ACC112 (cell line): ENCODE data around the gene KRT79.

ENCODE experiments used
- H2AFZ ChIP-seq: fragments of 200-600 bp; sonication (generic); one replicate; pipeline ENCODE4 v1.6.0; 2017; ENCODE audit warnings: antibody characterized with exemption, low read length; ENCODE audit not compliant: unreplicated experiment
- H3K27ac ChIP-seq: fragments of 200-600 bp; sonication (generic); 2 replicates; pipeline ENCODE4 v1.5.1; 2014; ENCODE audit warnings: low read depth, mild to moderate bottlenecking, antibody characterized with exemption, low read length, moderate library complexity
- H3K27me3 ChIP-seq: fragments of 200-600 bp; sonication (generic); 2 replicates; pipeline ENCODE4 v1.6.1; 2014; ENCODE audit warnings: mild to moderate bottlenecking, antibody characterized with exemption, low read length, moderate library complexity, mixed read lengths; ENCODE audit not compliant: insufficient read depth
- H3K36me3 ChIP-seq: fragments of 200-600 bp; sonication (generic); 2 replicates; pipeline ENCODE4 v1.6.1; 2016; ENCODE audit warnings: mild to moderate bottlenecking, antibody characterized with exemption, low read length, moderate library complexity, mixed read lengths; ENCODE audit not compliant: insufficient read depth
- H3K4me1 ChIP-seq: fragments of 200-600 bp; sonication (generic); one replicate; pipeline ENCODE4 v1.6.1; 2016; ENCODE audit warnings: low read length, mixed read lengths; ENCODE audit not compliant: insufficient read depth, unreplicated experiment, control insufficient read depth
- H3K4me3 ChIP-seq: fragments of 200-600 bp; sonication (generic); 2 replicates; pipeline ENCODE4 v1.5.1; 2014; ENCODE audit warnings: mild to moderate bottlenecking, low read depth, low read length
- H3K79me2 ChIP-seq: fragments of 200-600 bp; sonication (generic); one replicate; pipeline ENCODE4 v1.6.0; 2016; ENCODE audit warnings: low read length; ENCODE audit not compliant: control insufficient read depth, unreplicated experiment, insufficient read depth

The KRT79 gene

GRCh38 chr12:52801773-52802172, 32.3 kb downstream of the KRT79 start:
- peaks cover 46% of the 10 kb centered on the region for H3K27me3 ChIP-seq
- no peaks in the 10 kb centered on the region for H3K36me3 ChIP-seq
- H3K27ac ChIP-seq = no peak overlapping the region
- H3K4me3 ChIP-seq = no peak overlapping the region
- peaks cover 14% of the 10 kb centered on the region for H3K4me1 ChIP-seq
- H3K79me2 ChIP-seq = no peaks in the 10 kb centered on the region
- no peak overlapping the region for H2AFZ ChIP-seq

GRCh38 chr12:52800259-52800917, 33.7 kb downstream of the KRT79 start:
- Histone ChIP-seq H3K4me3 (no peak overlapping the region), H3K79me2 (no peaks in the 10 kb centered on the region), H3K27me3 (peaks cover 32% of the 10 kb centered on the region), H2AFZ (no peak overlapping the region), H3K27ac (no peak overlapping the region), H3K36me3 (no peaks in the 10 kb centered on the region), H3K4me1 (peaks cover 14% of the 10 kb centered on the region)

DNA sequence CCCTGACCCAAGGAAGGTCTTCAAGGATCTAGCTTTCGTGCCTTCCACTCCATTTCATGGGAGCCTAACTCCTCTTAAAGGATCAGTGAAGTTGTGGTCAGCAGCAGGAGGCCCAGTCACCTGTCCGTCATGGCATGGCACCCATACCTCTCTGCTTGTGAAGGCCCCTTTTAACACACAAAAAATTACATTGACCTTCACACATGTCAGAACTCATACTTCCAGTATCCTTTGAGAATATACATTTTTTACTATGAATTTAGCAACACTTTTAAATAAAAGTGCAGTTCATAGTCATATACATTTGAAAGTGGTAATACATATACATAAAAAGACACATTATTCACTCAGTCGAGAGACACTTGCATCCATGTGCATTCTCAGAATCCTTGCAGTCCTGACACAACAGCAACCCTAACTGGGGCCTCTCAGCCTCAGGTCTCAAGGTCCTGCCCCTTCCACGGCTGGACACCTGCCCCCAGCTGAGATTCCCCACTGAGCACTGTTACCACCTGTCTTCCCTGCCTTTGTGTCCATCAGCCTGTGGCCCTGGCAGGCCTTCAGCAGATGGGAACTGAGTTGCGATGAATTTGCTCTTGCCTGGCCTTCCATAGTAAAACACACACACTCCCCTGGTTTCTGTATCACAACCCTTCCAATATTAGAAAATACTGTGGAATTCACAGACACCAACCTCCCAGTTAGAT, 34.5 kb downstream of the KRT79 start:
- peaks cover 27% of the 10 kb centered on the region for H3K27me3 ChIP-seq
- no peaks in the 10 kb centered on the region for H3K36me3 ChIP-seq
- no peak overlapping the region for H3K27ac ChIP-seq
- H3K4me1 ChIP-seq = peaks cover 14% of the 10 kb centered on the region
- no peak overlapping the region for H2AFZ ChIP-seq
- H3K79me2 ChIP-seq = no peaks in the 10 kb centered on the region
- H3K4me3 ChIP-seq = no peak overlapping the region

DNA sequence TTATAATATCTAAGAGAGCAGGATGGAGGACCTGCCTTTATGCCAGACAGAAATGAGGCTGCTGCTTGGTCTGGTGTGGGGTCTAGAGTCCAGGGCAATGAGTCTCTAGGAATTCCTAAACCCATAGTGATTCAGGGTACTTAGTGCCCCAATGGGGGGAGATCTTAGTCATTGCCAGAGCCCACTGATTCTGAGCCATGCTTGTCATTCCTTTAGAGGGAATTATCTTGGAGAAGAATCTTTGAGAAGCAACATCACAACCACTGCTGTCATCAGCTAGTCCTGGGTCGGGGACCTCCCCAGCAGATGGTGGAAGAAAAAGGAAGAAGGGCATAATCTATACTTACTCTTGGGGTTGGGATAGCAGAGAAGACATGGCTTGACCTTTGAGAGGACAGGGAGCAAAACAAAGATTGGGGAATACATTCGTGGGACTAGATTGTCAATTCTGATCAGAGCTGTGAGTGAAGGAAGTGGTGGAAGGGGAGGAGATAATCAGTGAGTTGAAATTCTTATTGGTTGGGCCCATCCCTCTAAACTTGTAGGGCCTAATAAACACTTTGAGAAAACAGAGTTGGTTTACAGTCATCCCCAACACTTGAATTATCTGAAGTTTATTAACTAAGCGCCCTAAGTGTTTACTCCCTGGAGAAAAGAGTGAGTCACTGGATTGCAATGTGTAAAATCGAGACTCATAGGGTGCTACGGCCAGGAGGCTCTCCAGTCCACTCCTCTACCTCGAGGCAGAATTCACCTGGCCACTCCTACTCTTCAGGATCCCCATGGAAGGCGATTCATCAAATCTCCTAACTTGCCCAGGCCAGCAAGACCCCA, 35.2 kb downstream of the KRT79 start:
- Histone ChIP-seq H3K4me1 (peaks cover 14% of the 10 kb centered on the region), H3K27me3 (peaks cover 31% of the 10 kb centered on the region), H3K4me3 (no peak overlapping the region), H3K27ac (no peak overlapping the region), H2AFZ (no peak overlapping the region), H3K36me3 (no peaks in the 10 kb centered on the region), H3K79me2 (no peaks in the 10 kb centered on the region)

- Histone ChIP-seq H3K27me3 (peaks cover 30% of the 10 kb centered on the region), H3K79me2 (no peaks in the 10 kb centered on the region), H3K4me1 (peaks cover 14% of the 10 kb centered on the region), H3K4me3 (no peak overlapping the region), H3K27ac (no peak overlapping the region), H3K36me3 (no peaks in the 10 kb centered on the region), H2AFZ (no peak overlapping the region)
Measured at GRCh38 chr12:52798003-52798670, 36.0 kb downstream of the KRT79 start.

GRCh38 chr12:52797529-52797894, 36.6 kb downstream of the KRT79 start:
- no peak overlapping the region for H2AFZ ChIP-seq
- H3K79me2 ChIP-seq = no peaks in the 10 kb centered on the region
- H3K36me3 ChIP-seq = no peaks in the 10 kb centered on the region
- H3K4me1 ChIP-seq = peaks cover 14% of the 10 kb centered on the region
- no peak overlapping the region for H3K27ac ChIP-seq
- no peak overlapping the region for H3K4me3 ChIP-seq
- peaks cover 30% of the 10 kb centered on the region for H3K27me3 ChIP-seq

DNA sequence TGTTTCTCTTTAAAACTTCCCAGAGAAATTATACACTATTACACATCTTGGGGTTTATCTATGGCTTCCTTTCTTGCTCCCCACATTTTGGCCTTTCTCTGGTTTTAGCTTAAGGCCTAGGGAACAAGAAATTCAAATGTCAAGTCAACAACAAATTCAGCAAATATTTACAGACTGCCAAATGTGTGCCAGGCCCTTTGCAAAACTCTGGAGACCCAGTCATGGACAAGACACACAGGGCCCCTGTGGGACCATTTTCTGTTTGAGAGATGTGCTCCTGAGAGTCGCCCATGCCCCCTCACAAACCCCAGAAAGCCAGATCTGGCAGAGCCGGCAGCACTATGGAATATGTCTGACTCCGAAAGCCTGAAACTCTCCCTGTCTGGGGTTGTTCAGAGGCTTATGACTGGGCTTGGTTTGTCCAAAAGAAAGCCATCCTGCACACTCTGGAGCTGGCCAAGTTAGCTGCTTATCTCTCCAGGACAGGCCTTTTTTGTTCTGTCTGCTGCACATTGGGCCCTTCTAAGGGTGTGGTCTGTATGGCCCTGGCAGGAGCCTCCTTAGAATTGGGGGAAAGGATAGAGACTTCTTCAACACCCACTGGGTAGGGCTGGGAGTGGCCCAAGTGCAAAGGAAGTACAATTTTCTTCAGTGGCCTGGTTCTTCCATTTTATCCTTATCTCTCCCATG, 37.1 kb downstream of the KRT79 start:
- H3K27me3 ChIP-seq = peaks cover 30% of the 10 kb centered on the region
- no peak overlapping the region for H2AFZ ChIP-seq
- no peaks in the 10 kb centered on the region for H3K79me2 ChIP-seq
- H3K36me3 ChIP-seq = no peaks in the 10 kb centered on the region
- no peak overlapping the region for H3K4me3 ChIP-seq
- peaks cover 14% of the 10 kb centered on the region for H3K4me1 ChIP-seq
- no peak overlapping the region for H3K27ac ChIP-seq

GRCh38 chr12:52796429-52796794, 37.7 kb downstream of the KRT79 start:
- Histone ChIP-seq H3K79me2 (no peaks in the 10 kb centered on the region), H3K27me3 (peaks cover 32% of the 10 kb centered on the region; the same call in 1 of the 2 replicates), H3K4me1 (peaks cover 14% of the 10 kb centered on the region), H3K36me3 (no peaks in the 10 kb centered on the region), H3K27ac (no peak overlapping the region), H3K4me3 (no peak overlapping the region), H2AFZ (no peak overlapping the region)

- Histone ChIP-seq H3K27me3 (peaks cover 38% of the 10 kb centered on the region), H3K4me3 (no peak within 1 kb of the TSS), H3K27ac (no peak within 1 kb of the TSS), H2AFZ (no peak within 1 kb of the TSS), H3K36me3 (no peaks in the 10 kb centered on the region), H3K79me2 (no peaks in the 10 kb centered on the region), H3K4me1 (peaks cover 14% of the 10 kb centered on the region)
Measured at GRCh38 chr12:52795694-52796428, 38.2 kb downstream of the KRT79 start, which contains the start of gene KRT3. TSS of gene KRT3 (minus strand) at chr12:52796117. CDS start at chr12:52796042, 75 bp downstream.
